Measurements from ENCODE around the gene CIAO3.

CIAO3 gene

GRCh38 chr16:734208-734980 is 6.4 kb downstream of the CIAO3 start:
- no peak for DNase-seq

GRCh38 chr16:733382-734207 is 7.2 kb downstream of the CIAO3 start:
- no peak for DNase-seq

GRCh38 chr16:732936-733335 is 7.9 kb downstream of the CIAO3 start:
- DNase-seq, result no peak

GRCh38 chr16:732332-732731 is 8.5 kb downstream of the CIAO3 start:
- DNase-seq, result no peak

- DNase-seq, result no peak
Measured at GRCh38 chr16:730666-731509, 9.9 kb downstream of the CIAO3 start.

- DNase-seq, result no peak
Measured at GRCh38 chr16:729768-730665, 10.8 kb downstream of the CIAO3 start.

- no peak for DNase-seq
Measured at GRCh38 chr16:728890-729744, 11.7 kb downstream of the CIAO3 start.

GRCh38 chr16:728131-728889 is 12.5 kb downstream of the CIAO3 start:
- DNase-seq, result peak; percentile 55

GRCh38 chr16:727291-727977 is 13.4 kb downstream of the CIAO3 start:
- peak; percentile 3 for DNase-seq

GRCh38 chr16:726438-727290 is 14.1 kb downstream of the CIAO3 start, which contains the start of the genes CCDC78 and HAGHL:
TSS of gene CCDC78 (minus strand) at chr16:726443. CDS start at chr16:726367, 76 bp downstream.
TSS of gene HAGHL (plus strand) at chr16:727106. CDS start at chr16:727510, 404 bp downstream.
- peak; percentile 44 for DNase-seq

GRCh38 chr16:726188-726437 is 14.7 kb downstream of the CIAO3 start:
- no peak for DNase-seq

GRCh38 chr16:725463-726187 is 15.2 kb downstream of the CIAO3 start:
- peak; percentile 50 for DNase-seq

GRCh38 chr16:725041-725376 is 15.8 kb downstream of the CIAO3 start:
- no peak for DNase-seq

GRCh38 chr16:724188-725040 is 16.4 kb downstream of the CIAO3 start:
- no peak for DNase-seq

- DNase-seq, result no peak
Measured at GRCh38 chr16:723695-724094, 17.1 kb downstream of the CIAO3 start.

GRCh38 chr16:722835-723633 is 17.8 kb downstream of the CIAO3 start:
- no peak for DNase-seq
